ENCODE results near the gene RHBDD1.

Gene RHBDD1

GRCh38 chr2:226885769-226886435 lies 50.0 kb downstream of the RHBDD1 start:
- DNase-seq (ENCODE audit: low read depth, low spot score) = no peak

GRCh38 chr2:226887940-226888339 lies 52.1 kb downstream of the RHBDD1 start:
- DNase-seq (ENCODE audit: low read depth, low spot score) = no peak

GRCh38 chr2:226888378-226888965 lies 52.6 kb downstream of the RHBDD1 start:
- no peak for DNase-seq (ENCODE audit: low read depth, low spot score)

- no peak for DNase-seq (ENCODE audit: low read depth, low spot score)
Measured at GRCh38 chr2:226888971-226889370, 53.1 kb downstream of the RHBDD1 start.

- DNase-seq (ENCODE audit: low read depth, low spot score) = no peak
Measured at GRCh38 chr2:226890286-226890685, 54.4 kb downstream of the RHBDD1 start.

- peak; percentile 36 for DNase-seq (ENCODE audit: low read depth, low spot score)
Measured at GRCh38 chr2:226891780-226892590, 56.1 kb downstream of the RHBDD1 start.

- DNase-seq (ENCODE audit: low read depth, low spot score) = no peak
Measured at GRCh38 chr2:226892729-226893128, 56.9 kb downstream of the RHBDD1 start.

- no peak for DNase-seq (ENCODE audit: low read depth, low spot score)
Measured at GRCh38 chr2:226893216-226893615, 57.4 kb downstream of the RHBDD1 start.

GRCh38 chr2:226894752-226895151 lies 58.9 kb downstream of the RHBDD1 start:
- no peak for DNase-seq (ENCODE audit: low read depth, low spot score)

- DNase-seq (ENCODE audit: low read depth, low spot score) = no peak
Measured at GRCh38 chr2:226895579-226895978, 59.7 kb downstream of the RHBDD1 start.

- no peak for DNase-seq (ENCODE audit: low read depth, low spot score)
Measured at GRCh38 chr2:226898121-226898520, 62.3 kb downstream of the RHBDD1 start.

GRCh38 chr2:226898897-226899296 lies 63.0 kb downstream of the RHBDD1 start:
- DNase-seq (ENCODE audit: low read depth, low spot score) = no peak

- no peak for DNase-seq (ENCODE audit: low read depth, low spot score)
Measured at GRCh38 chr2:226902041-226902966, 66.5 kb downstream of the RHBDD1 start.

GRCh38 chr2:226903179-226903578 lies 67.3 kb downstream of the RHBDD1 start:
- peak; percentile 28 for DNase-seq (ENCODE audit: low read depth, low spot score)

GRCh38 chr2:226904592-226904991 lies 68.7 kb downstream of the RHBDD1 start:
- no peak for DNase-seq (ENCODE audit: low read depth, low spot score)

- DNase-seq (ENCODE audit: low read depth, low spot score) = no peak
Measured at GRCh38 chr2:226905718-226906117, 69.9 kb downstream of the RHBDD1 start.

GRCh38 chr2:226906163-226906693 lies 70.4 kb downstream of the RHBDD1 start:
- DNase-seq (ENCODE audit: low read depth, low spot score) = no peak

GRCh38 chr2:226909126-226909525 lies 73.3 kb downstream of the RHBDD1 start:
- no peak for DNase-seq (ENCODE audit: low read depth, low spot score)

- no peak for DNase-seq (ENCODE audit: low read depth, low spot score)
Measured at GRCh38 chr2:226909836-226910235, 74.0 kb downstream of the RHBDD1 start.

GRCh38 chr2:226910384-226910783 lies 74.5 kb downstream of the RHBDD1 start:
- DNase-seq (ENCODE audit: low read depth, low spot score) = no peak

GRCh38 chr2:226911932-226912331 lies 76.1 kb downstream of the RHBDD1 start:
- no peak for DNase-seq (ENCODE audit: low read depth, low spot score)

Measured in smooth muscle cell of the brain vasculature (primary cell).